Activated T-cell treated with anti-CD3 and anti-CD28 coated beads, Interleukin-2, amount 50 U/mL, for 1 hour (primary cell): ENCODE data around the gene SYMPK.

Experiments
- DNase-seq: peaks from one replicate; pipeline ENCODE4 v3.0.0-alpha.2; 2020

The SYMPK gene

DNA sequence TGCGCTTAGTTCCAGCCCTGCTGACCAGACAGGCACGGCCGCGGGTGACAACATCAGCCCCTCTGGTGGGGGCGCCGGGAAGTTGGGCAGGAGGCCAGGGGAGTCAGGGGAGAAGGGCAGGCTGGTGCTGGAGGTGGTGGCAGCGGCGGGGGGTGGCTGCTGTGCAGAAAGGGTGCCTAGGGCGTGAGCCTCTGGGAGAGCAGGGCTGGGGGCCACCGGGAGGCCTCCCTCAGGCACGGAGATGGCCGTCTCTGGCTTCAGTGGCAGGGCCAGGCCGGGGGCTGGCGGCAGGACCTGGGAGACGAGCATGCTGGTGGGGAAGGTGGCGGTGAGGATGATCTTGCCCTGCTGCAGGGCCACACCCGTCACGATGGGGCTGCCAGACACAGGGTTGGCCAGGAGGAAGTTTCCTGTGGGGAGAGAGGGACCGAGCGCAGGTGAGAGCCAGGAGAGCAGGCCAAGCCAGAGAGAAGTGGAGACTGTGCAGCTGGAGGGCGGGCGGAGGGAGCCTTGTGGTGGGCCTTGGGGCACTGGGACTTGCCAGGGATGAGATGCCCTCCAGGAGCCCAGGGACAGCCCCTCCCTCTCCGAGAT lies 97.1 kb downstream of the SYMPK start:
- no peak for DNase-seq
